Stimulated activated naive CD4-positive, alpha-beta T cell treated with Interleukin-2 at 50 U/mL for 16 hours (primary cell): ENCODE data around the gene HCFC1.

ENCODE experiments used
- DNase-seq: peaks from one replicate; lab custom pipeline; 2025; lab: John Stamatoyannopoulos, UW

HCFC1 gene

DNA sequence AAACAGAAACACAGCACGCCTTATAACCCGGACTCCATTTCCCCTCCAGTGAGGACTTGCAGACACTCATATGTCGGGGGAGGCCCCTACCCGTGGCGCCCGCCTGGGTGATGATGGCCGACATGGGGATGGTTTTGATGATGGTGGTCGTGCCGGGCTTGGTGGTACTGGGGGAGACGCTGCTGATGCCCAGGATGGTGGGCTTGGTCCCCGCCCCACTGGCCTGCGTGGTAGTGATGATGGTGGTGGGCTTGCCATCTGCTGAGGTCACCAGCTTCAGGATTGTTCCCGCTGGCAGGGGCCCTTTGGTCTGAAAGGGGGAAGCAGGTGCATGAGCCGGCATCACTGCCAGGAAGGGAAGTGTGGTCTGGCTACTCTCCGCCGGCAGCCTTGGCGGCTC lies 14.4 kb downstream of the HCFC1 start:
- DNase-seq = no peak

- no peak for DNase-seq
Observed at GRCh38 chrX:153956044-153956907, 15.3 kb downstream of the HCFC1 start.

GRCh38 chrX:153955228-153955732 lies 16.3 kb downstream of the HCFC1 start:
- no peak for DNase-seq

GRCh38 chrX:153954558-153955227 lies 16.9 kb downstream of the HCFC1 start:
- no peak for DNase-seq

DNA sequence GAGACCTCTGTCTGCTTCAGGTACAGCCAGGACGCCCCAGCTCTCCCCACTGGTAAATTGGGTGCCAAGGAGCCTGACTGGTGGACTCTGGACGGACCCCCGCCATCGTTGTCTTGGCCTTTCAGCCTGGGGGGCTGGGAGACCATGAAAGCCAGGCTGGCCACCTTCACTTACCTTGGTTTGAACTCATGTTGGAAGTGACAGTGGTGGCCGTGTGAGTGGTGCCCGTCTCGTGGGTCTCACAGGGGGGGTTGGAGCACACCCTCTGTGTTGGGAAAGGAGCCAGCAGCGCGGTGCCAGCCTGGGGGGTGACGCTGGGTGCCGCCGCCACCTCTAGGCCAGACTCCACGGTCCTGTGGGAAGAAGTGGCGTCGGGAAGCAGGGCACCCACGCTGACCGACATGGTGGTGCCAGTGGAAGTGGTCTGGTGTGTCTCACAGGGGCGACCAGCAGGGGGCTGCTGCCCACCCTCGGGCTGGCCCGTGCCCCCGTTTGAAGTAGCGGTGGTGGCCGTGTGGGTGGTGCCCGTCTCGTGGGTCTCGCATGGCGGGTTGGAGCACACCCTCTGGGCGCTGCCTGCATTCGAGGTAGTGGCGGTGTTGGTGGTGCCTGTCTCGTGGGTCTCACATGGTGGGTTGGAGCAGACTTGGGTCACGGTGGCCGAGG lies 17.6 kb downstream of the HCFC1 start:
- DNase-seq = no peak

DNA sequence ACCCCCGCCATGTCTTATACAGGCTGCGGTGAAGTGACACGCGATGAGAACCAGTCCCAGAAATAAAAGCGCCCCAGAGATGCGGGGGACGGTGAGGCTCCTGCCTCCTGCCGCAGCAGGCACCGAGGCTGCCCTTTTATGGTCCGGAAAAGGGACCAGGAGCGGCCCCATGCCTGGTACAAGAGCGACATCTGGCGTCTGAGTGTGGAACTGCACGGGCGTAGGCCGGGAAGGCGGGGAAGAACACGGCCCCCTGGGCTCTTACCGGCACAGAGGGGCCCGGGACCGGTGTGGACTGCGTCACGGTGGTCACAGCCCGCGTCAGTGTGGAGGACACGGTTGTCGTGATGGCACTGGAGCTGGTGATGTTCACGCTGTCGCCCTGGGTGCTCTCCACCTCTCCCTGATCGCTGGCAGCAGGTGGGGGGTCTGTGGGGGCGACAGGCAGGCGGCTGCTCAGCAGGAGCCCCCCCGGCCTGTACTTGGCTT lies 18.2 kb downstream of the HCFC1 start:
- peak; percentile 61 for DNase-seq

GRCh38 chrX:153952373-153953026 lies 19.1 kb downstream of the HCFC1 start:
- DNase-seq = no peak

- DNase-seq = no peak
Observed at GRCh38 chrX:153951683-153952372, 19.8 kb downstream of the HCFC1 start.

- DNase-seq = no peak
Observed at GRCh38 chrX:153950127-153950526, 21.5 kb downstream of the HCFC1 start.

DNA sequence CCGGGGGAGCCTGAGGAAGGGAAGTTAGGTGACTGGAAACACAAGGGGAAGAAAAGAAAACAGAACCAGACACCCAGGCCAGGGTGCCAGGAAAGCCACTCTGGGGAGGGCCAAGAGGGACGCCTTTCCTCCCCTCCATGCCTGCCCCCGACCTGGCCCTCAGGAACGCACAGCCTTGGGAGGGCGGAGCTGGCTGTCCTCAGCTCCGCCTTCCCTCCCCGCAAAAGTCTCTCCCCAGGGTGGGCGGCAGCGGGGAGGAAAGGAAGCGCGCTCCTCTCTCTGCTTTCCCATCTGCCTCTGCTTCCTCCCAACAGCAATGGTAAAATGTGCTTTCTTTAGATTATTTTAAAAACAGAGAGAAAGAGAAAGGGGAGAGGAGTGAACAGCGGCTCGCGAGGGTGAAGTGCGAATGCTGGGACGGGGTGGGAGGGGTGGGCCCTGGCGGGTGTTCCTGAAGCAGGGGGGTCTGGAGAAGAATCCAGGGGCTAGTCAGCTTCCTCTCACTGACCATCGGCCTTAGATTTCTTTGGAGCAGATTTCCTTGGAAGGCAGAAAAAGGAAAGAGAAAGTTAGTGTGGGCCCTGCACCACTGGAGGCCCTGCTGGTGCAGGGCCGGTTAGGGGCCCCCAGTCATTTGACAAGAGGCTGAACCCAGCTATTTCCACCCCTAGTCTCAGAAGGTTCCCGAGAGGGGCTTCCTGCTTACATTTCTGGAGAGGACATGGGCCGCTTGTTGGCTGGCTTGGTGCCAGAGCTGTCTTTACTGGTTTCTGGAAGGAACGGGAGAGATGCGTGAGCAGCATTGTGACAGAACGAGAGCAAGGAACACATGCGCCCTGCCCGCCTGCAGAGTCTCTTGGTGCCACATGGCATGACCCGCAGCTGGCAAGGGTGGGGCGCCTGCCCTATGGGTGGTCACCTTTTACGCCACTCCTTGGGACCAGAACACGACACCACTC lies 22.5 kb downstream of the HCFC1 start:
- no peak for DNase-seq

DNA sequence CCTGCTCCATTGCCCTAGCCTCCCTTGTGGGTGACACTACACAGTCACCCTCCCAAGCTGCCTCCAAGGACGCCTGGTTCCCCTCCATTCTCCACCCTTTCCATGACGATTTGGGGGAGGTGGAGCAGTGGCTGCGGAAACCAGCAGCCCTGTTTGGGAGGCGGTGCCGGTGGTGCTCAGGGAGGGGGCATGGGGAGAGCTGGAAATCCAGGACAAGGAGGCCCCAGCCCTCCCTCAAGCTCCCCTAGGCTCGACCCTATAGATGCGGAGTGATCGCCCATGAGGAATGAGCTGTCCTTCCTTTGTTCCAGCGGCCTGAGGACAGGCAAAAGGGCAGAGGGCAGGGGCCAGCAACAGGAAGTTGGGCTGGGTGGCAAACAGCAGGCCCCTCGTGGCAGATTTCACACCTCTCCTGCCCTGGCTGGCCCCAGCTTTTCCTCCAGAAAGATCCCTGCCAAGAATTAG lies 23.6 kb downstream of the HCFC1 start:
- no peak for DNase-seq

DNA sequence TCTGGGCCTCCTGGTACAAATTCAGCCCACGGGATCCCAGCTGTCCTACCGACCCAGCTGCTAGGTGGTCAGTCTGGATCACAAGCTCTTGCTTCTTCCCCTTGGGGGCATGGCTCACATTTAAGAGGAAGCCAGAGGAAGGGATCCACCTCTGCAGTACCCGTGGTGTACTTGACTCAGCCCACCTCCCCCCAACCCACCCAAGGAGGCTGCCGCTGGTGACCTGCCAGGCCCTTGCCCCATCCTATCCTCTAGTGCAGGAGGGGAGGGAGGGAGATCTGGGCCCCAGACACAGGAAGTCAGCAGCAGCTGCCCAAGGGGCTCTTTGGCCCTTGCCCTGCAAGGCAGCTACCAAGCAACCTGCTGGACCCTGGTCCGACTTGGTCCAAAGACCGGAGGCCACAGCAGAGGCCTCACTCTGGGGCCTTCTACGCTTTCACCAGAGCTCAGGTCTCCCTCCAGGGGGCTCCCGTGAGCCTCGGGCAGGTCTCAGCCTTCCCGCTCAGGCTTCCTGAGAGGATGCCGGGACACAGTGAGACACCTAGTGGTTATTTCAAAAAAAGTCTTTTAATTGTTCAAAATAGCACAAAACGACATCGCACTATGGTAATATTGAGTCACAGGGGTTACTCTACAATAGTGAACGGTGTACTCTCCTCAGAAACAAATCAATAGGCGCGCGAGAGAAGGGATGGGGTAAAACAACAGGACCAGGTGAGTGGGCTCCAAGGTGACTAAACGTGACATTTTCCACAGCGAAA lies 24.4 kb downstream of the HCFC1 start:
- peak; percentile 71 for DNase-seq

DNA sequence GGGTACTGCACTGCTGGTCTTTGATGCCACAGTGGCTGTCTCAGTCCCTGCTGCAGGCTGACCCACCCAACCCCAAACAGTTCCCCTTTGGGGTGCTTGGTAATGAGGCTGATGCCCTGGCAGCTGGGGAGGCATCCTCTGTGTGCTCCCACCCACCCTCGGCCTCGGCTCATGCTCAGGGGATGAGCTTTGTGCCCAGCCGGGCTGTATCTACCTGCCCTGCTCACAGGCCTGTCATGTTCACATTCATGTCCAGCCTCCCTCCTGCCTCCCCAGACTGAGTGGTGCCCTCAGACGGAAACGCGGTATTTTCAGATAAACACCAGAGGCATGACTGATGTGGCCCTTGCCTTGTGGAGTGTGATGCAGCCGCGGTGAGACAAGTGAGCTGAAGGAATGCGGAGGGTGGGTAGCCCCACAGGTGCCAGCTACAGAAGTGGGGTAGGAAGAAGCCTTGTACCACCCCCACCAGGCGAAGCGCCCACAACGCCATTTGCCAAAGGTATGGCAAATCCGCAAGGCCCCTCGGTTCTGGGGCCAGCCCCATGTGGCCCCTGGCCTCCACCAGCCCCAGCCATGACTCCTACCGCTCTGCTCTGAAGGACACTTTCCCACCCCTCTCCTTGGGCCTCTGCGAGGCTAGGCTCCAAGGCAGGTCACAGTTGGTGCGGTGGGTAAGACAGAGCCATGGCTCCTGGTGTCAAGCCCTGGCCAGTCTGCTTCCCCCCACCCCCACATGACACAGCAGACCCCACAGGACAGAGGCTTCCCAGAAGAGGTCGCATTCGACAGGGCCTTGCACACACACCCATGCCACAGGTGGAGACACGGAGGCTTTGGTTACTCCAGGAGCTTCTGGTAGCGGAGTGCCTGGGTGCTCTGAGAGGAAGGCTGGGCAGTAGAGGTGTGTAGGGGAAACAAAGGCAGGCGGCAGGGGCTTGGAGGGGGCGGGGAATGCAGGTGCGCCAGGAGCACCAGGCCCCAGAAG lies 25.4 kb downstream of the HCFC1 start:
- no peak for DNase-seq

DNA sequence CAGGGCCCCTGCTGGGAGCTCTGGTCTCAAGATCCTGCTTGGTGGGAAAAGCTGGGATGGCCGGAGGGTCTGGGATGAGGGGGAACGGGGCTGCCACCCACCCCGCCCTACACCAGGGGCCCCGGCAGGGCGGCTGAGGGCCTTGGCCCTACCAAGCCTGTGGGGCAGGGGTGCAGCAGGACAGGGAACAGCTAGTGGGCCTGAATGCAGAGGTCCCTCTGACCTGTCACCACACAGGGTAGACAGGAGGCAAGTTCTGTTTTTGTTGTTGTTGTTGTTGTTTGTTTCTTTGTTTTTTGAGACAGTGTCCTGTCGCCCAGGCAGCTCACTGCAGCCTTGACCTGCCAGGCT lies 26.8 kb downstream of the HCFC1 start:
- no peak for DNase-seq

GRCh38 chrX:153944140-153944799 lies 27.3 kb downstream of the HCFC1 start, which contains the start of gene RENBP:
Gene RENBP, minus strand, starts transcription at chrX:153944643. Its CDS starts 33 bp downstream, at chrX:153944610.
- DNase-seq = peak; percentile 22

DNA sequence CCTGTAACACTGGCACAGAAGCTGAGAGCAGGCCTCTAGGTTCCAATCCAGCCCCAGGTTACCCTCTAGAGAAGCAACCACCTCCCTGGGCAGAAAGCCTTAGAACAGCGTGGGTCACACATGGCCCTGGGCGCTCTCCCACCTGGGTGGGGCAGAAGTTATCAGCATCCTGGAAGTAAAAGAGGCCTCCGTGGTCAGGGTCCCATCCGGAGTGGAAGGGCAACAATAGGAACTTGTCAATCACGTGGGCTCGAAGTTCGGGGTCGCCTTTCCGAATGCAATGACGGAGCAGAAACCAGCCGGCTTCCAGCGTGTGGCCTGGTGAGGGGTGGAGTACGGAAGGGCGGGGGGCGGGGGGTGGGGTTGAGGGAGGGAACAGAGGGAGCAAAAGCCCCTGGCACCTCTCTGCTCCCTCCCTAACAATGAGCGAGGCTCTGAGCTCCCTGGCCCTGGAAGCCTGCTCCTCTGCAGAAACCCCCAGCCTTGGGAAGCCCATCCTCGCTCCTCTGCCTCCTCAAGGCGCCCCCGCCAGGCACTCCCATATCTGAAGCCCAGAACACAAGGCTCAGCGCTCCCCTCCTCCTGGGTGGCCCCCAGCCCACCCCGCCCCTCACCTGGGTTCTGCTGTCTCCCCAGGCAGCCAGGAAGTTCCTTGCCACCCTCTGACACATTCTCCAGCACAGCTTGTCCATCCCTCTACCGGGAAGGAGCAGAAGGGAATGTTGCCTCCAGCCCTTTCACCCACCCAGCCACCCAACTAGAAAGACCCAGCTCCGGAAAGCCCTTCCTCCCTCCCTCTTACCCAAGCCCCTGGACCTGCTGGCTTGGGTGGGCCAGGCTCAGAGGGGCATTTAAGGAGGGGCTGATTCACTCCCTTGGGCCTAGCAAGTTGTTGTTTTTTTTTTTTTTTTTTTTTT lies 30.0 kb downstream of the HCFC1 start:
- DNase-seq = no peak
